CD4-positive, alpha-beta T cell treated with Interleukin-4 for 1 hour (primary cell): ENCODE data around the gene SCUBE2.

Source experiments
- DNase-seq, 2 donors: peaks; one replicate each; pipeline ENCODE4 v3.0.0-alpha.2; 2020 to 2022

The SCUBE2 gene

DNA sequence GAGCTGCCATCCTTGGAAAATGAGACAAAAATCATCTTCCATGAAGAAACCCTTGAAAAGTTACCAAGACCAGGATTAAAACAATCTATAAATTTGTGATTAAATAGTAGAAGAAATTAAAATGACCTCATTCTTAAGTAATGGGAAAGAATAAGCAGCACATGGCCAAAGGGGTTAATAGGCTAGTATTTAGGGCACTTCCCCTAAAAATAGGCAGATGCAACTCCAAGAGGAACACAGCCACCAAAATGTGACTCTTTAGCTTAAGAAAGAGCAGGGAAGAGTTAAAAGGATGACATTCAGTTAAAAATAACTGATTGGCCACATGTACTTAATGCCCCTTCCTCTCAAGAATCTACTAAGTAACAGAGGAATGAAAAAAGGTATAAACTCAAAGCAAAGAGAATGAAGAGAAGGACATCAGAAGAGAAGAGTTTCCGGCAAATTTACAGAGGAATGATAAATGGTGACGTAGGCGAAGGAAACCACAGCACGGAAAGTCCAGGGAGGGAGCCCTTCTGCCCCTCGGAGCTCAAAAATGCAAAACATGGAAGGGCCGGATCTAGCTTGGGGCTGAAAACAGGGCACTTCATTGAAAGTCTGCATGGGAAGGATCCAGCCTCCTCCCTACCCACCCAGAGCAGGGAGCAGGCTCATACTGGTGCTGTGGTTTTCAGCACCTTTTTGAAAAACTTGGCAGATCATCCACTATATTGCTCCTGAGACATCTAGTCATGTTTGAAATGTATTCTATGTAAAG, 17.8 kb downstream of the SCUBE2 start:
- DNase-seq = no peak

DNA sequence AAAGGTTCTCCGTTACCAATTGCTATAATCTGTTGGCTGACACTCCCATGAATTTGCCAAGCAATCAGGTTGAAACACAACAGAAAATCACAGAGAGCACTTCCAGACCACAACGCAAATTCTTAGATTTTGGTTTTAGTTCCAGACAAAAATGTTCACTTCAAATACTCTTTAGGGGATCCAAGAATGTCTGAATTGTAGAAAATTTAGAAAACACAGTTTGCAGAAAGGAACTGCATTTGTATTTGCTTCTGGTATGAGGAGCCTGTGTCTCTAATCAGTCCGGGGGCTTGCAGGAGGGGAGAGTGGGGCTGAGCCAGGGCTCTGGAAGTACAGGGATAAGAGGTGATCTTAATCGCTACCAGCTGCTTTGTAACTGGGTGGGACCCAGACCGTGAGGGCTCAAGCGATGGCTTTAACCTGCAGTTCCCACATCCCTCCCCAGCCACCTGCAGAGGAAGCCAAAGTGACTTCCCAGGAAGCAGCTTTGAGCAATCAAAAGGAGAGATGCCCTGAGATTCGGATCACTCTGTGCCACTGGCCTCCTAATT, 18.7 kb downstream of the SCUBE2 start:
- DNase-seq = no peak

- no peak for DNase-seq
Observed at GRCh38 chr11:9071692-9072091, 19.7 kb downstream of the SCUBE2 start.

DNA sequence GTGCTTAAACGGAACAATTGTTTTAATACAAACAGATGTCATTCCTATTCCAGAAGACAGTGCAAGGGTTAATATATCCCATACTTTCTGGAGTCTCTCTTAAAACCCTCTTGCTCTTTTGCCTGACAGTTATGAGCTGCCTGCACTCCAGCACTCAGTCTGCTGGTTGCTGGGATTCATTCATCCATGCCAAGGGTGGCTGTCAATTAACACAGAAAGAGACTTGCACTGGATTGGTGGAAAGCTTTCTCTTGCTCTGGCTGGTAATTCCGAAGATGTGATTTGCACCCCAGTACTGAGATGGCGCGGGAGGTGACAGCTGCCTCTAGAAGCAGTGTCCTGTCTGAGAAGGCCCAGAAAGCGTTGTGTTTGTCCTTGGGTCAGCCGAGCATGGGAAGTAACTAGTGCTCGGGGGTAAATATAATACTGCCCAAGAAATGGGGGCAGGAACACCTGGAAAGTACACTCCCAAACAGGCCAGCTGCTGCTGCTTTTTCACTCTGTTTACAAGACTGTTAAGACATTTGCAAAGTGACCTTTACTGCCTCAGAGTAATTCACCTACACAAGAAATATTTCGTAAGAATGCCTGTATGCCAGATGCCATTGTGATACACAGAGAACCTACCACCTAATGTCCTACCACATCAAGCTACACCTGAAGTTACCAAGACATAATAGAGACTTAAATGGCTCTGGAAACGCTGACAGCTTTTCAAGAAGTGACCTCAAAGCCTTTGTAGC, 20.5 kb downstream of the SCUBE2 start:
- no peak for DNase-seq

DNA sequence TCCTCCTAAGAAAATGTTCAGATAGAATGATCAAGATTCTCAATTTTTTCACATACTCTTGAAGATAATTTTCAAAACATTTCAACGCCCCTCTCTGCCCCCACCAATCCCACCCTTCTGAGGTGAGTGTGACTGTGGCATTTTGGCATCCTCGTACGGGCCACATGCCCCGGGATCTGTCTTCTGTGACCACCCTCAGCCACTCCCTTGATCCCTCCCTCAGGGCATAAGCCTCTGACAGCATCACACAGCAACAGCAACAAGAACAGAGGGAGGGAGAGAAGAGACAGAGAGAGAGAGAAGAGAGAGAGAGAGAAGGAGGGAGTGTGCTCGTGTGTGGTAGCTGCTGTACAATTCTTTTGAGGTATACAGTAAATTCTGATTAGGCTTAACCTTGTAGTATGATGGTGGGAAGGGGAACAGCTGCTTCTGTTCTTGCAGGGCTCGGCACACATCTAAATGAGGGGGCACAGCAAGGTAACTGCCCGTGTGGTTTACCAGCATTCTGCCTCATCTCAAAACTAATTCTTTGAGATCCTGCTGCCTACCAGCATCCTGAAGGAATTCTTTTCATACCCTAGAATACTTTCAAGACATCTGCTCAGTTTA, 21.4 kb downstream of the SCUBE2 start:
- no peak for DNase-seq

DNA sequence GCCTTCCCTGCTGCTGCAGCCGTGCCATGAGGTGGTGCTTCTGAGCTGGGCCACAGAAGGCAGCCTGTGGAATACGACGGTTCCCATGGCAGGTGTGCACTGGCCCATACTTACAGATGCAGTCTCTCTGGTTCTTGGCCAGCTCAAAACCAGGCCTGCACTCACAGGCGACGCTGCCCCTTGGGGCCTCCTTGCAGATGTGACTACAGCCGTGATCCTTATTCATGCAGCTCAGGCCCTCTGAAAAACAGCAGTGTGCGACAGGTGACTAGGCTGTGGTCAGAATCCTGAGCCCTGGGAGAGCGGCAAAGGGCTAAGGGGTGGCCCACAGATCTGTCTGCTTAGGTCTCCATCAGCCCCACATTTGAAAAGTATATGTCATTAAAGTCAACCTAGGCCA, 22.1 kb downstream of the SCUBE2 start:
- DNase-seq = no peak

DNA sequence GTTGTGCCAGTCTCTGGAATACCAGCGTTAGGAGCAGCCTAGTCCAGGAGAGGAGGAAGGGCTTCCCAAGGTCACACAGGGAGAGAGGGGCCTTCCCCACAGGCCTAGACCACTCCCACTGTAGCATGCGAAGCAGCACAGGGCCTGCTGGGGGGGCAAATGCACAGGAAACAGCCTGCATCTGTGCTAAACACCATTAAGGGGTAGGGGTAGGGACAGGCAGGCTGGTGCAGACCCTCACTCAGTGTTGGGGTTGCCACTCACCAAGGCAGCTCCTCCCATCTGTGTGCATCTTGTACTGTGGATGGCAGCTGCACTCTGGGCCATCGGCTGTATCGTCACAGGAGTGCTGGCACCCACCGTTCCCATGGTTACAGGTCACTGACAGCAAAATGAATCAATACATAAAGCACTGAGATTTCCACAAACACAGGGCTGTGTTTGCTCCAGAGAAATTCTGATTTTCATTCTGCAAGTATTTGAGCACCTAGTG, 24.9 kb downstream of the SCUBE2 start:
- no peak for DNase-seq

GRCh38 chr11:9065607-9066432, 25.6 kb downstream of the SCUBE2 start:
- no peak for DNase-seq

DNA sequence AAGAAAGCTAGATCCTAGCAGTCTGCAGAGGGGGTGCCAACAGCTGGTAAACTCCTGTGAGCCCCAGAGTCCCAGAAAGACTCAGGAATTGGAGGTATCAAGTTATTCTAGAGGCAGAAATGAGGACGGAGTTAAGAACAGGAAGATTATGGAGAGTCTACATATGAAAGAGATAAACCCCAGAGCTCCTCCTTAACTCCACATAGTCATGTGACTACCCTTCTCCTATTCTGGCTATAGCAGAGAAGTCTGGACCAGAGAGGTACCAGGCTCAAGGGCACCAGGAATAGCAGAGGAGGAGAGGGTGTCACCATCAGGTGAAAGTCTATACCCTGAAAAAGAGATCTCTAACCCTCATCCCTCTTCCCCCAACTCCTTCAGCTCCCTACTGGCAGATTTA, 29.6 kb downstream of the SCUBE2 start:
- DNase-seq = no peak

- peak; percentile 23 to 30 for DNase-seq
Observed at GRCh38 chr11:9060700-9061111, 30.7 kb downstream of the SCUBE2 start.

DNA sequence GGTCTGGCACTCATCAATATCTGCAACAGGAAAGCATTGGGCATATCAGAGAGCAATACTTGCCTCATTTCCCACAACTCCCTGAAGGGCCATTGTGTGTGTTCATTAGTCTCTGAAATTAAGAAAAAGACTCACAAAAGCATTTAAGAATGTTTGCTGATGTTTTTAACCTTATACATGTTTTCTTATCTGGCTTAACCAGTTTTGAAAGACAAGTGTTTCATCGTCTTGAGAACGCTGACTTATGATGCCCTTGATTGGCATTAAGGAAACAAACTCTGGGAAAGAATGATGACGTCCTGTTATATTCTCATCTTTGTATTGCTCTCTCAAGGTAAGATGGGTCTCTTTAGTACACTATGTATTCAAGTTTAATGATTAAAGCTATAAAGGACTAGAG, 32.0 kb downstream of the SCUBE2 start:
- no peak for DNase-seq

DNA sequence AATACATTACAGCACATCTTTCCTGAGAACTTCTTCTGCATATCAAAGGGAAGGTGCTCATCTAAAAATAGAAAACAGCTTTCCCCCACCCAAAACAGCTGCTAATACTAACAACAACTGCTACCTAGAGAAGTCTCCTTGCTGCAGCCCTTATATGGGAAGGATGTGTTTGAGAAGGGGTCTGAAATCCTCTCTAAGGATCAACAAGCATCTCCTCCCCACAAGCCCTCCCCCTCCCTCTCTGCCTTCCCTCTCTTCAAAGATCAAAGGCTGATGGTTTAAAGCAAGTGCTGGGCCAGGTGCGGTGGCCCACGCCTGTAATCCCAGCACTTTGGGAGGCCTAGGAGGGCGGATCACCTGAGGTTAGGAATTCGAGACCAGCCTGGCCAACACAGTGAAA, 33.5 kb downstream of the SCUBE2 start:
- DNase-seq = no peak

DNA sequence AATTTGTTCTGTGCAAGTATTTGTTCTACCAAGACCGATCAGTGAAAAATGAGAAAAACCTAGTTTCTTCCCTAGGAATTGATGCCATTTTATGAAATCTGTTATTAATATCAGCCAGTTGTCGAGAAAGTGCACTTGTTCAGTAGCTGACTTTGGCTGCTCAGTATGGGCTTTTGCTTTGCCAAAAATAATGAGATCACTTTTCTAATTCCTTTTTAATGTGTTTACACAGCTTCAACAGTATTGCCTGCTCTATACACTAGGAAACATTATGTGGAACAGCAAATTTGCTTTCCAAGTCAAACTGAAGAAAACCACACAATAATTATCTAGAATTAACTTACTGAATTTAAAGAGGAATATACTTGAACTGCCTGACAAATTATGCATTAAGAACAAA, 34.4 kb downstream of the SCUBE2 start:
- no peak for DNase-seq

- DNase-seq = no peak
Observed at GRCh38 chr11:9056467-9056866, 34.9 kb downstream of the SCUBE2 start.

DNA sequence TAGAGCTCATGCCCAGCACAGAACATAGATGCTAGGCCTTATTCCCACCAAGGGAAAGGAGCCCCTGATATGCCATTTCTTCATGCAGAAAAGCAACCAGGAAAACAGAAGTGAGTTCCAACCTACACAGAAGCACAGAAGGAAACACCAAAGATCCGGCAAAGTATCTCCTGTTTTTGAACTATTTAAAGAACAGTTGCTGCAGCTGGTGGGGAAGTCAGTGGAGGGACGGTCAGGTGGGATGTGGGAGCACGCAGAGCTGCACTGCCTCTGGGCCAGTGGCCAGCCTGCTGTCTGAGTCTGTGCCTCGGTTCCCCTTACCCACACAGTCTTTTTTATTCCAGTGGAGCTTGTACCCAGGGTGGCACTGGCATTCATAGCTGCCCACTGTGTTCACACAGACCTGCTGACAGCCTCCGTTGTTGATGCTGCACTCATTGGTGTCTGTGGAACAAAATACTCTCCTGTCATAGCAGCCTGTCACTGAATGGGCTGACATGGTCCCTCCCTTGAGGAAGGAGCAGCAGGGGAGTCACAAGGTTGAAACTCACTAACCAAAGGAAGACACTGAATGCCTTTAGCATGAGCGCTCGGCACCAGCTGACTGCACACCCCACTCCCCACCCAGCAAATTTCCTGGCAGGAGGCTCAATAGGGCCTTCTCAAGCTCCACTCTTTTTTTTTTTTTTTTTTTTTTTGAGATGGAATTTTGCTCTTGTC, 37.9 kb downstream of the SCUBE2 start:
- no peak for DNase-seq

- no peak for DNase-seq
Observed at GRCh38 chr11:9052316-9052715, 39.1 kb downstream of the SCUBE2 start.

- DNase-seq = no peak
Observed at GRCh38 chr11:9049959-9050358, 41.4 kb downstream of the SCUBE2 start.

GRCh38 chr11:9047964-9048523, 43.4 kb downstream of the SCUBE2 start:
- DNase-seq = no peak

- DNase-seq = no peak
Observed at GRCh38 chr11:9046481-9046880, 44.9 kb downstream of the SCUBE2 start.

- no peak for DNase-seq
Observed at GRCh38 chr11:9042488-9042887, 48.9 kb downstream of the SCUBE2 start.

DNA sequence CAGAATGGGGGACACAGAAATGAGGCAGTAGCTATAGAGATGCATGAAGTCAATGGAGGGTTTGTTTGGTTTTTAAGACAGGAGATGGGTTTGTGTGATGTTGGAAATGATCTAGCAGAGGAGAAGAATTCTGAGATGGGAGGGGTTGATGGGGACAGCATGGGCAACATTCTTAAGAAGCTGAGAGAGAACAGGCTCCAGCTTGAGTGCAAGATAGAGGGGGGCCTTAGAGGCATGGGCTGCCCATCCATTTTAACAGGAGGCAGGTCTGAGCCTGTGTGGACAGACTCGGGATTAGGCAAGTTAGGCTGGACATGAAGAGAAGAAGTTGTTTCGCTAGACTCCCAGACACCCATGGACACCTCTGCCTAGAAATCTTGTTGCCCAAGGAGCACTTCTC, 49.7 kb downstream of the SCUBE2 start:
- DNase-seq = no peak

GRCh38 chr11:9040410-9040809, 51.0 kb downstream of the SCUBE2 start:
- no peak for DNase-seq
